Endothelial cell of hepatic sinusoid (primary cell): ENCODE measurements around the gene PTPA.
"Not testable (repeated sequence)": the region's sequence is repeated elsewhere in the genome, so short reads cannot be mapped to it uniquely, and the experiment has no call there.

Experiments used
- in situ Hi-C: cut with HindIII; loops from 2 replicates; pipeline ENCODE4 v1.10.0; 2017; ENCODE audit warnings: low sequenced_read_pairs

The PTPA gene

GRCh38 chr9:129191234-129191633 is 80.0 kb downstream of the PTPA start:
- in situ Hi-C loops: no loop called here

- in situ Hi-C loops: no loop called here
These were observed 82.4 kb downstream of the PTPA start for GRCh38 chr9:129193655-129194054.

GRCh38 chr9:129194221-129194620 is 83.0 kb downstream of the PTPA start:
- in situ Hi-C loops: no loop called here

GRCh38 chr9:129195606-129196005 is 84.4 kb downstream of the PTPA start:
- in situ Hi-C loops: no loop called here

GRCh38 chr9:129197045-129197444 is 85.8 kb downstream of the PTPA start:
- in situ Hi-C loops: not testable (repeated sequence)

GRCh38 chr9:129197978-129198318 is 86.7 kb downstream of the PTPA start:
- in situ Hi-C loops: no loop called here
